ENCODE results near the gene MORC4. TPM values are rescaled to one million over a fixed set of nuclear protein-coding genes. Genes with fewer than 3 reads are reported as not detected.
A peak's percentile ranks its signal among the peaks of the same experiment; 100 is the strongest.

Gene MORC4
- total RNA-seq, 2 experiments from 2014 or later = 6.8 to 11.5 TPM

- no peaks in the 10 kb centered on the region for H4K20me1 ChIP-seq (ENCODE audit: insufficient read depth, low read length)
- peaks cover 10% of the 10 kb centered on the region; the same call in 1 of the 2 replicates for H3K36me3 ChIP-seq (ENCODE audit: insufficient read depth, low read length)
- ChIA-PET POLR2A (no interaction called here), CTCF (ENCODE audit: unreplicated experiment) (no interaction called here)
- no peak overlapping the region for H2AFZ ChIP-seq (ENCODE audit: low read length)
- H3K4me1 ChIP-seq (ENCODE audit: insufficient read depth, low read length, poor library complexity, severe bottlenecking) = no peaks in the 10 kb centered on the region
- intact Hi-C loops (cut with micrococcal nuclease; ENCODE audit: unreplicated experiment) = no loop called here
- BruUV-seq (replicated peaks) = no TSS peak
- no peak overlapping the region for H3K27ac ChIP-seq (ENCODE audit: low read depth, low read length, poor library complexity, severe bottlenecking)
- H3K9me2 ChIP-seq (ENCODE audit: insufficient read depth, low read length) = no peaks in the 10 kb centered on the region
- H3K79me2 ChIP-seq (ENCODE audit: insufficient read depth, low read depth, low read length) = no peaks in the 10 kb centered on the region
- DNase-seq (ENCODE audit: low spot score) = peak; percentile 2
- H3K4me3 ChIP-seq (ENCODE audit: low read depth, low read length, poor library complexity, severe bottlenecking) = no peak overlapping the region
- no peak overlapping the region for H3K4me2 ChIP-seq (ENCODE audit: low read length)
- TF ChIP-seq EZH2phosphoT487 (IDR thresholded peaks at IDR 0.05; ENCODE audit: borderline replicate concordance, low read depth, low read length) = no peak
- TF ChIP-seq, protein P1, sequence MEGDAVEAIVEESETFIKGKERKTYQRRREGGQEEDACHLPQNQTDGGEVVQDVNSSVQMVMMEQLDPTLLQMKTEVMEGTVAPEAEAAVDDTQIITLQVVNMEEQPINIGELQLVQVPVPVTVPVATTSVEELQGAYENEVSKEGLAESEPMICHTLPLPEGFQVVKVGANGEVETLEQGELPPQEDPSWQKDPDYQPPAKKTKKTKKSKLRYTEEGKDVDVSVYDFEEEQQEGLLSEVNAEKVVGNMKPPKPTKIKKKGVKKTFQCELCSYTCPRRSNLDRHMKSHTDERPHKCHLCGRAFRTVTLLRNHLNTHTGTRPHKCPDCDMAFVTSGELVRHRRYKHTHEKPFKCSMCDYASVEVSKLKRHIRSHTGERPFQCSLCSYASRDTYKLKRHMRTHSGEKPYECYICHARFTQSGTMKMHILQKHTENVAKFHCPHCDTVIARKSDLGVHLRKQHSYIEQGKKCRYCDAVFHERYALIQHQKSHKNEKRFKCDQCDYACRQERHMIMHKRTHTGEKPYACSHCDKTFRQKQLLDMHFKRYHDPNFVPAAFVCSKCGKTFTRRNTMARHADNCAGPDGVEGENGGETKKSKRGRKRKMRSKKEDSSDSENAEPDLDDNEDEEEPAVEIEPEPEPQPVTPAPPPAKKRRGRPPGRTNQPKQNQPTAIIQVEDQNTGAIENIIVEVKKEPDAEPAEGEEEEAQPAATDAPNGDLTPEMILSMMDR (conservative IDR thresholded peaks at IDR 0.05; ENCODE audit: low read length) = peak; percentile 70
- no peaks in the 10 kb centered on the region for H3K9me3 ChIP-seq (ENCODE audit: low read length)
These were observed 47.0 kb downstream of the MORC4 start for GRCh38 chrX:106952988-106953387.

DNA sequence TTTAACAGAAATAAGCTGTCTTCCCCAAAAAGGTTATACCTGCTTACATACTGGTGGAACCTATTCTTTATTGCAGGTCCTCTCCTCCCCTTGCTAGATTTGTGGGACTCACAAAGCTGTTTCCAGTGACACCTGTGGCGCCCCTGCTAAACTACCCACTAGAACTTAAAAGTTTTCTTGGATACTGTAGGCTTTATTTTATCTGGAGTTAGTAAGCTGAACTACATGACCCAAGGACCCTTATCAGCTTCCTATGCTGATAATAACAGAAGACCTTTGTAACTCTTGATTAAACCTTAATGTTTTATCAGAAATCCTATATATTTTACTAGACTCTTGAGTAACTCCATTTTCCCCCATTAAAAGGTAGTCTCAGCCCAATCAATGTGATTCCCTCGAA lies 47.5 kb downstream of the MORC4 start:
- H3K9me2 ChIP-seq (ENCODE audit: insufficient read depth, low read length) = no peaks in the 10 kb centered on the region
- H3K27ac ChIP-seq (ENCODE audit: low read depth, low read length, poor library complexity, severe bottlenecking) = no peak overlapping the region
- CTCF ChIA-PET (ENCODE audit: unreplicated experiment) = no interaction called here
- no peak overlapping the region for H3K4me3 ChIP-seq (ENCODE audit: low read depth, low read length, poor library complexity, severe bottlenecking)
- no peaks in the 10 kb centered on the region for H4K20me1 ChIP-seq (ENCODE audit: insufficient read depth, low read length)
- no peak overlapping the region for H2AFZ ChIP-seq (ENCODE audit: low read length)
- intact Hi-C loops (cut with micrococcal nuclease; ENCODE audit: unreplicated experiment) = no loop called here
- no peaks in the 10 kb centered on the region for H3K79me2 ChIP-seq (ENCODE audit: insufficient read depth, low read depth, low read length)
- TF ChIP-seq, protein P1 (conservative IDR thresholded peaks at IDR 0.05; ENCODE audit: low read length) = no peak
- TF ChIP-seq EZH2phosphoT487 (IDR thresholded peaks at IDR 0.05; ENCODE audit: borderline replicate concordance, low read depth, low read length) = no peak
- H3K36me3 ChIP-seq (ENCODE audit: insufficient read depth, low read length) = peaks cover 6% of the 10 kb centered on the region; the same call in 1 of the 2 replicates
- POLR2A ChIA-PET = no interaction called here
- no peak overlapping the region for H3K4me2 ChIP-seq (ENCODE audit: low read length)
- no TSS peak for BruUV-seq (replicated peaks)
- no peaks in the 10 kb centered on the region for H3K9me3 ChIP-seq (ENCODE audit: low read length)
- DNase-seq (ENCODE audit: low spot score) = no peak
- H3K4me1 ChIP-seq (ENCODE audit: insufficient read depth, low read length, poor library complexity, severe bottlenecking) = no peaks in the 10 kb centered on the region

- Histone ChIP-seq H3K4me1 (ENCODE audit: insufficient read depth, low read length, poor library complexity, severe bottlenecking) (no peaks in the 10 kb centered on the region), H2AFZ (ENCODE audit: low read length) (no peak overlapping the region), H3K4me3 (ENCODE audit: low read depth, low read length, poor library complexity, severe bottlenecking) (no peak overlapping the region), H4K20me1 (ENCODE audit: insufficient read depth, low read length) (no peaks in the 10 kb centered on the region), H3K36me3 (ENCODE audit: insufficient read depth, low read length) (peaks cover 5% of the 10 kb centered on the region; the same call in 1 of the 2 replicates), H3K9me2 (ENCODE audit: insufficient read depth, low read length) (no peaks in the 10 kb centered on the region), H3K79me2 (ENCODE audit: insufficient read depth, low read depth, low read length) (no peaks in the 10 kb centered on the region), H3K27ac (ENCODE audit: low read depth, low read length, poor library complexity, severe bottlenecking) (no peak overlapping the region), H3K4me2 (ENCODE audit: low read length) (no peak overlapping the region), H3K9me3 (ENCODE audit: low read length) (no peaks in the 10 kb centered on the region)
- ChIA-PET POLR2A (no interaction called here), CTCF (ENCODE audit: unreplicated experiment) (no interaction called here)
- DNase-seq (ENCODE audit: low spot score) = no peak
- TF ChIP-seq, protein P1 (conservative IDR thresholded peaks at IDR 0.05; ENCODE audit: low read length) = no peak
- TF ChIP-seq EZH2phosphoT487 (IDR thresholded peaks at IDR 0.05; ENCODE audit: borderline replicate concordance, low read depth, low read length) = no peak
- intact Hi-C loops (cut with micrococcal nuclease; ENCODE audit: unreplicated experiment) = no loop called here
- no TSS peak for BruUV-seq (replicated peaks)
These were observed 47.9 kb downstream of the MORC4 start for GRCh38 chrX:106952089-106952488.

All from OCI-LY7 (cell line).